Body of pancreas (tissue), 4 donors: ENCODE results near the gene SRGAP2C.
"Not testable (repeated sequence)": the region's sequence is repeated elsewhere in the genome, so short reads cannot be mapped to it uniquely, and the experiment has no call there.

ENCODE experiments used
- POLR2A ChIP-seq, 3 donors: fragments of 450-650 bp; IDR thresholded peaks; one replicate each; pipeline ENCODE4 v1.6.1; 2016; ENCODE audit warnings: antibody characterized with exemption in 3 of 3, mild to moderate bottlenecking in 2 of 3
- TF ChIP-seq, protein P1 (sequence below), 7 experiments: fragments of 450-650 bp in 4 of 7; fragments of 200-600 bp in 3 of 7; sonication (generic) in 3 of 7; IDR thresholded peaks; one replicate each; pipeline ENCODE4 v1.5.1; 2016 to 2019; ENCODE audit warnings: antibody characterized with exemption in 7 of 7

DNA sequence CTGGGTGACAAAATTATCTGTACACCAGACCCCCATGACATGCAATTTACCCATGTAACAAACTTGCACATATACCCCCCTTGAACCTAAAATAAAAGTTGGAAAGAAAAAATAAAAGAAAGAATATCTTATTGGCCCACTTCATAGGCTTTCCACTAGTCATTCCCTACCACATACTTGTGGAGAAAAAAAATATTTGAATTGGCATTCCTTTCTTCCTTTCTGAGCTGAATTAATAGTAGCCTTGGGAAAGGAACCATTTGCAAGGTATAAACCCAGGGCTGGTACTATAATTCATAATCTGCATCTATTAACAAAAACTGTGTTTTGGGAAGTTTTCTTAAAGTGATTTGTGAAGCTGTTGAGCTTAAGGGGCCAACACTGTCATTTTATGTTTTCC is 140.0 kb downstream of the SRGAP2C start:
- TF ChIP-seq, protein P1, sequence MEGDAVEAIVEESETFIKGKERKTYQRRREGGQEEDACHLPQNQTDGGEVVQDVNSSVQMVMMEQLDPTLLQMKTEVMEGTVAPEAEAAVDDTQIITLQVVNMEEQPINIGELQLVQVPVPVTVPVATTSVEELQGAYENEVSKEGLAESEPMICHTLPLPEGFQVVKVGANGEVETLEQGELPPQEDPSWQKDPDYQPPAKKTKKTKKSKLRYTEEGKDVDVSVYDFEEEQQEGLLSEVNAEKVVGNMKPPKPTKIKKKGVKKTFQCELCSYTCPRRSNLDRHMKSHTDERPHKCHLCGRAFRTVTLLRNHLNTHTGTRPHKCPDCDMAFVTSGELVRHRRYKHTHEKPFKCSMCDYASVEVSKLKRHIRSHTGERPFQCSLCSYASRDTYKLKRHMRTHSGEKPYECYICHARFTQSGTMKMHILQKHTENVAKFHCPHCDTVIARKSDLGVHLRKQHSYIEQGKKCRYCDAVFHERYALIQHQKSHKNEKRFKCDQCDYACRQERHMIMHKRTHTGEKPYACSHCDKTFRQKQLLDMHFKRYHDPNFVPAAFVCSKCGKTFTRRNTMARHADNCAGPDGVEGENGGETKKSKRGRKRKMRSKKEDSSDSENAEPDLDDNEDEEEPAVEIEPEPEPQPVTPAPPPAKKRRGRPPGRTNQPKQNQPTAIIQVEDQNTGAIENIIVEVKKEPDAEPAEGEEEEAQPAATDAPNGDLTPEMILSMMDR (IDR thresholded peaks at IDR 0.05): not testable (repeated sequence)
- TF ChIP-seq POLR2A (IDR thresholded peaks at IDR 0.05): not testable (repeated sequence)
